ENCODE measurements around the gene PPHLN1.

DNA sequence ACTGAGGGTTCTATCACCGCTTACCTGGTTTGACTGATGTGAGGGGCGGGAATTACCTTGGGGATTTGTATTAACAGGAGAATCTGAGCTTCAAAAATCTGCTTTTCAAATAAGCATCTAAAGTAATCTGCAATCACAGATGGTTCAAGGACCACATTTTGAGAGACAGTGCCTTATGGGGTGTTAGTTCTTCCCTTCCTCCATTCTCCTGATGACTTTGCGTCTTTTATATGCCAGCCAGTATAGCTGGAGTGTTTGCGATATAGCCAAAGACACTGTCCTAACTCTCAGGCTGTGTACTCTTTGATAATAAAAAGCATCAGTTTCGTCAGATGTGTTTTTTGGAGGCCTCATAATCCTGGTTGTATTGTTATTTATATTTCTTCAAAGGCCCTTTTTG lies 39.5 kb downstream of the PPHLN1 start:
- TF ChIP-seq ZC3H10 (CRISPR knock-in tag; IDR thresholded peaks at IDR 0.05) (no peak), SNAI2 (CRISPR knock-in tag; IDR thresholded peaks at IDR 0.05) (no peak), ZFP30 (CRISPR knock-in tag; IDR thresholded peaks at IDR 0.05) (no peak), ARNTL (CRISPR knock-in tag; IDR thresholded peaks at IDR 0.05; ENCODE audit: borderline replicate concordance, low read depth) (no peak)
- TF ChIP-seq, protein P1, sequence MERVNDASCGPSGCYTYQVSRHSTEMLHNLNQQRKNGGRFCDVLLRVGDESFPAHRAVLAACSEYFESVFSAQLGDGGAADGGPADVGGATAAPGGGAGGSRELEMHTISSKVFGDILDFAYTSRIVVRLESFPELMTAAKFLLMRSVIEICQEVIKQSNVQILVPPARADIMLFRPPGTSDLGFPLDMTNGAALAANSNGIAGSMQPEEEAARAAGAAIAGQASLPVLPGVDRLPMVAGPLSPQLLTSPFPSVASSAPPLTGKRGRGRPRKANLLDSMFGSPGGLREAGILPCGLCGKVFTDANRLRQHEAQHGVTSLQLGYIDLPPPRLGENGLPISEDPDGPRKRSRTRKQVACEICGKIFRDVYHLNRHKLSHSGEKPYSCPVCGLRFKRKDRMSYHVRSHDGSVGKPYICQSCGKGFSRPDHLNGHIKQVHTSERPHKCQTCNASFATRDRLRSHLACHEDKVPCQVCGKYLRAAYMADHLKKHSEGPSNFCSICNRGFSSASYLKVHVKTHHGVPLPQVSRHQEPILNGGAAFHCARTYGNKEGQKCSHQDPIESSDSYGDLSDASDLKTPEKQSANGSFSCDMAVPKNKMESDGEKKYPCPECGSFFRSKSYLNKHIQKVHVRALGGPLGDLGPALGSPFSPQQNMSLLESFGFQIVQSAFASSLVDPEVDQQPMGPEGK (CRISPR knock-in tag; IDR thresholded peaks at IDR 0.05; ENCODE audit: borderline replicate concordance) = no peak

All from SK-N-SH treated with all-trans-retinoic acid at 6 μM for 48 hours (cell line).